ENCODE data around the gene CTRB1.
"Not testable (repeated sequence)": the region's sequence is repeated elsewhere in the genome, so short reads cannot be mapped to it uniquely, and the experiment has no call there.

Gene CTRB1

DNA sequence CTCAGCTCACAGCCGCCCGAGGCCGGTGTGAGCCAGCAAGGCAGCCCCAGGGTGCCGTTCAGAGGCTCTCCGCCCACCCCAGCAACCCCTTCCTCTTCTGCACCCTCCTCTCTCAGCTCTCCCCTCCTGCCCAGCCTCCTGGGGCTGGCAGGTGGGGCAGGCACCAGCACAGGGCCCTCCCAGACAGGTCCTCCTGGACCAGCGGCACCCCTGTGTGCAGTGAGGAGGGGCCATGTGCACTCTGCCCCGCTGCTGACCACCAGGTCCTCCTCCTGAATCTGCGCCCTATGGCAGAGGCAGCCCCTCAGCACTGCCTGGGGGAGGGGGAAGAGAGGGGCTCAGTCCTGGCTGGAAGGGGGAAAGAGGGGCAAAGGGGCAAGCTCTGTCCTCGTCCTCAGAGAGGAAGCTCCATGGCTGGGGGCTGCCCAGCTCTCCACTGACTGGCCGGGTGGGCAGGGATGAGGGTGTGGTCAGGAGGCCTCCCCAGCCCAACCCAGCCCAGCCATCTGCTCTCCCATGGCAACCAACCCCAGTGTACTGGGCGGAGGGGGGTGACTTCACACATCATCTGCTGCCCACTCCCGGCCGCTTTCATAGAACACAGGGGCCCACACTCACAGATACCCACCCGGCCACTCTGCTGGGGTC lies 38.0 kb downstream of the CTRB1 start:
- no peak for DNase-seq (ENCODE audit: low spot score)

- no peak for DNase-seq (ENCODE audit: low spot score)
Observed at GRCh38 chr16:75257886-75258806, 39.4 kb downstream of the CTRB1 start.

- no peak for DNase-seq (ENCODE audit: low spot score)
Observed at GRCh38 chr16:75258807-75259141, 40.0 kb downstream of the CTRB1 start.

DNA sequence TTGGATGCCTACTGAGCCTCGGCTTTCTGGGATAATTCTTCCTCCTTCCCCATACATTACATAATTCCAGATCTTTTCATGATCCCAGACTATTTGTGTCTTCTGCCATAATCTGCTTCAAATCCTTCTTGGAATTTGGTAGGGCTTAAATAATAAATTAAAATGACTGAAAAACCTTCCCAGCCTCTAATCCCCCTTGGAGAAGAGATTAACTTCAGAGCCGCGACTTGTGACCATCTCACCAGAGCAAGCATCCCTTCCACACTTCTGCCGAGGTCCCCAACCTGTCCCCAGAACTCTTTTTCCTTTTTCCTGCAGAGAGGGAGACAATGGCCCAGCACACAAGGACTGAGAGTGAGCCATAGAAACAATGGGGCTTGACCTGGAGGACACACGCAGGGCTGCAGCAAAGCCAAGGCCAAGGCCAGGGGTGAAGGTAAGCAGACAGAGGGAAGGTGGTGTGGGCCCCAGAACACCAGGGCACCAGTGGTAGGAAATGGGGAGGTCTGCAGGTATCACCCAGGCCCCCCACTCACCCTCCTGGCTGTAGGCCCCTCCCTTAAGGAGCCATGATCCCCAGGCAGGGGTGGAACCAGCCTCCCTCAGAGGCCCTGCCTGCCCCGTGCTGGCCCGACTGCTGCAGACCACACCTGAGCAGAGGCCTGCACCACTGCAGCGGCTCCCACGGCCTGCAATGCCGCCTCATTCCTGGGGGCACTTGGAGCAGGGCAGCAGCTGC lies 42.2 kb downstream of the CTRB1 start:
- no peak for DNase-seq (ENCODE audit: low spot score)

GRCh38 chr16:75261590-75262078 lies 42.8 kb downstream of the CTRB1 start:
- DNase-seq (ENCODE audit: low spot score): no peak

- no peak for DNase-seq (ENCODE audit: low spot score)
Observed at GRCh38 chr16:75262104-75262799, 43.5 kb downstream of the CTRB1 start.

DNA sequence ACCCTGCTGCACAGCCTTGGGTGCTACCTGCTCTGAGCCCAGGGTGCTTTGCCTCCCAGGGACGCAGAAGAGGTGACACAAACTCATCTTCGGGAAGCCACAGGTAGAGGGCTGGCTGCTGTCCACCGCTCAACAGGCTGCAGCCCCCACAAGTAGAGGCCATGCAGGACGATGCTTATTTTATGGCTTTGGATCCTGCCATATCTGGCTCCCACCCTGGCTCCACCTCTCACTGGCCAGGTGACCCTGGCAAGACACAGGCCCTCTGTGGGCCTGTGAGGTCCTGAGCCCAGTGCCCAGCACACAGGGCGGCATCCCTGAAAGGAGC lies 44.0 kb downstream of the CTRB1 start:
- DNase-seq (ENCODE audit: low spot score): no peak

- no peak for DNase-seq (ENCODE audit: low spot score)
Observed at GRCh38 chr16:75263291-75263962, 44.6 kb downstream of the CTRB1 start.

GRCh38 chr16:75263963-75264445 lies 45.2 kb downstream of the CTRB1 start:
- no peak for DNase-seq (ENCODE audit: low spot score)

DNA sequence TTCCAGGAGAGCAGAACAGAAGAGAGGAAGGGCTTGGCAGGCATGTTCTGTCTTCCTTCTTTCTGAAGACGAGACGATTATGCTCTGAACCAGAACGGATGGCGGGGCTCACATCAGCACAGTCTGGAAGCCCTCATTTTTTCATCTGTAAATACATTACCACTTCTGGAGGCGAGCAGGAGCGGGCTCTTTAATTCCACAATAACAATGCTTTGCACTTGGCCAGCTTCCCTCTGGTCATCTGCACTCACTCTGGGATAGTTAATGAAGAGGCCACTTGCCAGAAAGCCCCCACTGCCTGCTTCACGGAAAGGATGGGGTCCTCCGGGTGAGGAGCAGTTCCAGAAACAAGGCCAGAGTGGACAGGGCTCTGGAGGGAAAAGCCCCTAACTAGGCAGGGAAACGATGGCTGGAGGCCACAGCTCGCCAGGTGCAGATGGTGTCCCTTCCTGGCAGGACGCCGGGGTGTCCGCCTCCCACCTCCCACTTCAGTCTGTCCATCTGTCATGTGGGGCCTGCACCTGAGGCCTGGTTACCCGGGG lies 45.7 kb downstream of the CTRB1 start:
- DNase-seq (ENCODE audit: low spot score): no peak

GRCh38 chr16:75264999-75265910 lies 46.5 kb downstream of the CTRB1 start:
- DNase-seq (ENCODE audit: low spot score): no peak

GRCh38 chr16:75265911-75266701 lies 47.3 kb downstream of the CTRB1 start:
- no peak for DNase-seq (ENCODE audit: low spot score)

GRCh38 chr16:75266738-75267630 lies 48.2 kb downstream of the CTRB1 start:
- DNase-seq (ENCODE audit: low spot score): no peak

DNA sequence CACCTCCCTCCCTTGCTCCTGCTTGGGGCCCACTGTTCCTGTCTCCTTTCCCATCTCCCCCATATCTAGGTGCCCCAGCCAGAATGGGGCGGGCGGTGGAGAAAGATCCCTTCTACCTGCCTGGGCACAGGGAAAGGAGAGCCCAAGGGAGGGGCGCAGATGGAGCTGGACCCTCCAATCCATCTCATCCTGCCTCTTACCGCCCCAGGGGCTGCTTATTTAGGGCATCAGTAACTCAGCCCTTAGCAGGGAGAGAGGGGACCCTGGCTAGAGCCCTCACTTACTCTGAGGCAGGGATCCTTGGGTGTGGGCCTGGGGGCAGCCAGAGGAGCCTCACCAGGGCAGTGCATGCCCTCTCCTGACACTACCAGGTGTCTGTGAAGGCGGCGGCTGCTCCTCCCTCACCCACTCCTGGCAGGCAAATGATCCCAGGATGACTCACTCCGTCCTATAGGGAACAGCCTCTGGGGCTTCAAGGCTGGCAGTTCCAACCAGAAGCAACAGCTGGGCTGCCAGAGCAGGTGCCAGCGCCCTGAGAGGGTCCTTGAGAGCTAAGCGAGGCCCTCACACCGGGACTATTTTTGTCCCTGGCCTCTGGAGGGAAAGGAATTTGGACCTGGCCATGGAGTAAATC lies 49.0 kb downstream of the CTRB1 start:
- DNase-seq (ENCODE audit: low spot score): no peak

DNA sequence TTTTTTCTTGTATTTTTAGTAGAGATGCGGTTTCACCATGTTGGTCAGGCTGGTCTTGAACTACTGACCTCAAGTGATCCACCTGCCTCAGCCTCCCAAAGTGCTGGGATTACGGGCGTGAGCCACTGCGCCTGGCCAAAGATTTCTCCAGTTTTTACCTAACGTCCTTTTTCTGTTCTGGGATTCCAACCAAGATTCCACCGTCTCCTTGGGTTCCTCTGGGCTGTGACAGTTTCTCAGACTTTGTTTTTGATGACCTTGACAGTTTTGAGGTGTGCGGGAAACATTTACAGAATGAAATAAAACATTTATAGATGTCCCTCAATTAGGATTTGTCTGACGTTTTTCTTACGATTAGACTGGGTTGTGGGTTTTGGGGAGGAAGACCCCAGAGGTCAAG lies 50.6 kb downstream of the CTRB1 start:
- not testable (repeated sequence) for DNase-seq (ENCODE audit: low spot score)

DNA sequence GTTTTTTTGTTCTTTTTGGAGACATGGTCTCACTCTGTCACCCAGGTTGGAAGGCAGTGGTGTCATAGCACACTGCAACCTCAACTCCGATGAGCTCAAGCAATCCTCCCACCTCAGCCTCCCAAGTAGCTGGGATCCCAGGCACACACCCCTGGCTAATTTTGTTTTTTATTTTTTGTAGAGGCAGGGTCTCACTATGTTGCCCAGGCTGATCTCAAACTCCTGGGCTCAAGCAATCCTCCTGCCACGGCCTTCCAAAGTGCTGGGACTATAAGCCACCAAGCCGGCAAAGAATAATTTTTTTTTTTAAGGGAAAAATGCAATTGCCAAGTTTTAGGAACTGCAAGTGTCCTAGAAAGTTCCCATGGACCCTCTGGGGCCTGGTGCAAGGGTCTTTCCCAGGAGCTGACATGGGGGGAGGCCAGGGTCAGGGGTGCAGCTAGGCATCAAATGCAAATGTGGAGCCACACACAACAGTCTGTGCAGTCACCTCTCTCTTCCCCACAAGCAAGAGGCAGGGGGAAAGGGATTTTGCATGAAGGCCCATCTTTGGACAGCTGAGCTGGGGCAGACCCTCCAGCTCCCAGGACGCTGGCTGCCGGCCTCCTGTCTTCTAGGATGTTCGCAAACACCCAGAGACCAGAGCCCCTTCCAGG lies 52.8 kb downstream of the CTRB1 start:
- DNase-seq (ENCODE audit: low spot score): no peak

DNA sequence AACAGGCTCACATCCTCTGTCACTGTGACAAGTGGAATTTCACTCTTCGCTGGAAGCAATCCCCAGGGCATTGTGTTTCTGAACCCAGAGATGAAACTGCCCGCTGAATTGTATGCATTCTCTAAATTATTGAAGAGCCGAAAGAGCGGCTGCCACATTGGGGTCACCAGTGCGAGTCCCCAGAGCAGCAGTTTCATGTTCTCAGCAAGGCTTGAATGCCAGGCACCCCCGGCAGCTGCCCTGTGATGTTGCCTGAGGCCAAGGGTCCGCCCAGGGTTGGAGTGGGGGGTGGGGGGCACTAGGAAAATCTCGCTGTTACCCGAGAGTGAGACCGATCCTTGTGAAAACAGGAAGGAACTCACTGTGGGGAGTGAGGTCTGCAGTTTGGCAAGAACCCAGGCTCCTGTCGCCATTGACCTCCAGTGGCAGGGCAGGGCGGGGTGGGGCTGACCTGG lies 53.3 kb downstream of the CTRB1 start:
- no peak for DNase-seq (ENCODE audit: low spot score)
